ENCODE measurements around the gene SLC25A23. TPM values are rescaled to one million over a fixed set of nuclear protein-coding genes. Genes with fewer than 3 reads are reported as not detected.

The SLC25A23 gene
- total RNA-seq, 1 experiment from 2014 or later: 67.6 TPM

DNA sequence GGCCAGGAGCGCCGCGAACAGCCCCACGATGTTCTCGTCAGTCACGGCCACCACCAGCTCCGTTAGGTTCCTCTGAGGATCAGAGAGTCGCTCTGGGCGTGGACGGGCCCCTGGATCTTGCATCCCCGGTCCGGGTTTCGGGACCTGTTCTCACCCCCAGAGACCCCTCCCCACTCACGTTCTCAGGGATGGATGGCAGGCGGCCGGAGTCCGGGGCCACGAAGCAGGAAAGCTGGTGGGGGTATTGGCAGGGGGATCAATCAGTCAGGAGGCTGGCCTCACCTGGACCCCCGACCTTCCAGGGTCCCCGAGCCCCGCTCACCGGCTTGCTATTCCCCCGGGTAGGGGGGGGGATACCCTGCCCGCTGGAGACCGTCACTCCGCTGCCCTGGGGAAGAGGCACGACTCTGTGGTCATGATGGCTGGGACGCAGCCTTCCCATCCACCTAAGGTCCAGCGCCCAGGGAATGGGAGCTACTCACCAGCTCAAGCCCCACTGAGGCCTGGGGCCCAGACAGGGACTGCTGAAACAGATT is 17.4 kb upstream of the SLC25A23 start:
- Mint-ChIP-seq H3K27me3 (ENCODE audit: unreplicated experiment) (peaks cover 18% of the 10 kb centered on the region), H3K27ac (ENCODE audit: unreplicated experiment) (no peak overlapping the region), H3K9me3 (ENCODE audit: low read depth, unreplicated experiment) (no peaks in the 10 kb centered on the region), H3K4me3 (ENCODE audit: low read depth, unreplicated experiment) (no peak overlapping the region), H3K36me3 (ENCODE audit: insufficient read depth, unreplicated experiment) (peaks cover 5% of the 10 kb centered on the region), H3K4me1 (ENCODE audit: low read depth, unreplicated experiment) (peaks cover 6% of the 10 kb centered on the region)
- TF ChIP-seq, protein P1, sequence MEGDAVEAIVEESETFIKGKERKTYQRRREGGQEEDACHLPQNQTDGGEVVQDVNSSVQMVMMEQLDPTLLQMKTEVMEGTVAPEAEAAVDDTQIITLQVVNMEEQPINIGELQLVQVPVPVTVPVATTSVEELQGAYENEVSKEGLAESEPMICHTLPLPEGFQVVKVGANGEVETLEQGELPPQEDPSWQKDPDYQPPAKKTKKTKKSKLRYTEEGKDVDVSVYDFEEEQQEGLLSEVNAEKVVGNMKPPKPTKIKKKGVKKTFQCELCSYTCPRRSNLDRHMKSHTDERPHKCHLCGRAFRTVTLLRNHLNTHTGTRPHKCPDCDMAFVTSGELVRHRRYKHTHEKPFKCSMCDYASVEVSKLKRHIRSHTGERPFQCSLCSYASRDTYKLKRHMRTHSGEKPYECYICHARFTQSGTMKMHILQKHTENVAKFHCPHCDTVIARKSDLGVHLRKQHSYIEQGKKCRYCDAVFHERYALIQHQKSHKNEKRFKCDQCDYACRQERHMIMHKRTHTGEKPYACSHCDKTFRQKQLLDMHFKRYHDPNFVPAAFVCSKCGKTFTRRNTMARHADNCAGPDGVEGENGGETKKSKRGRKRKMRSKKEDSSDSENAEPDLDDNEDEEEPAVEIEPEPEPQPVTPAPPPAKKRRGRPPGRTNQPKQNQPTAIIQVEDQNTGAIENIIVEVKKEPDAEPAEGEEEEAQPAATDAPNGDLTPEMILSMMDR (IDR thresholded peaks at IDR 0.05; ENCODE audit: unreplicated experiment): no peak
- intact Hi-C loops (cut with micrococcal nuclease; ENCODE audit: unreplicated experiment): no loop called here
- DNase-seq: no peak
- no TSS peak for BruUV-seq (replicated peaks)
- CTCF ChIA-PET: no interaction called here

DNA sequence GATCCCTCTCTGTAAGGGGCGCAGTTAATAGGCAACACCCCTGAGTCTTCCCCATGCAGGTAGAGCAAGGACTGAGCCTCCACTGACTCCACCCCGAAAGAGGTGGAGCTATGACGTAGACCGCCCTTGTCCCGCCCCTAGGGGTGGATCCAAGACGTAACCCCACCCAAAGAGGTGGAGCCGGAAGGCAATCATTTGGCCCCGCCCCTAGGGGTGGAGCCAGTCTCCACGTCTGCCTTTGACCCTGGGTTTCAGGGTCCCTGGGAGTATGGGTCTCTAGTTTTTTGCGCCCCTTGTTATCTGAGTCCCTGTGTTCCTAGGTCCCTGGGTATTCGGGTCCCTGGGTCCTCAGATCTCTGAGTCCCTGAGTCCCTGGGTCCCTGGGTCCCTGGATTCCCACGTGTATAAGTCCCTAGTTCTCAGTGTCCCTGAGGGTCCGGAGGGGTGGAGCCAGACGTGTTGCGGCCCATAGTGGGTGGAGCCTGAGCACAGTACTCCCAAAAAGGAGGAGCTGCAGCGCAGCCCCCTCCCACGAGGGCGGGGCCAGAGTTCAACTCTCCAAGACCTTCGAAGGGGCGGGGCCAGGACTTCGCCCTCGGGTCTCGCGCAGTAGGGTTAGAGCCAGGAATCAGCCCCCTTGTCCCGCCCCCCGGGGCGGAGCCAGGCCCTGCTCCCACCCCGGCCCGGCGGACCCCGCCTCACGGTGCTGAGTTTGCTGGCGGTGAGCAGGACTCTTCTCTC is 16.7 kb upstream of the SLC25A23 start:
- H3K27me3 Mint-ChIP-seq (ENCODE audit: unreplicated experiment): peaks cover 18% of the 10 kb centered on the region
- H3K36me3 Mint-ChIP-seq (ENCODE audit: insufficient read depth, unreplicated experiment): peaks cover 5% of the 10 kb centered on the region
- no peak overlapping the region for H3K4me3 Mint-ChIP-seq (ENCODE audit: low read depth, unreplicated experiment)
- BruUV-seq (replicated peaks): no TSS peak
- no peak overlapping the region for H3K27ac Mint-ChIP-seq (ENCODE audit: unreplicated experiment)
- no peaks in the 10 kb centered on the region for H3K9me3 Mint-ChIP-seq (ENCODE audit: low read depth, unreplicated experiment)
- peaks cover 6% of the 10 kb centered on the region for H3K4me1 Mint-ChIP-seq (ENCODE audit: low read depth, unreplicated experiment)
- DNase-seq: peak; percentile 43
- CTCF ChIA-PET: no interaction called here
- intact Hi-C loops (cut with micrococcal nuclease; ENCODE audit: unreplicated experiment): no loop called here
- TF ChIP-seq, protein P1 (IDR thresholded peaks at IDR 0.05; ENCODE audit: unreplicated experiment): no peak

GRCh38 chr19:6475321-6476108 is 15.9 kb upstream of the SLC25A23 start:
- TF ChIP-seq, protein P1 (IDR thresholded peaks at IDR 0.05; ENCODE audit: unreplicated experiment): no peak
- Mint-ChIP-seq H3K4me1 (ENCODE audit: low read depth, unreplicated experiment) (peaks cover 6% of the 10 kb centered on the region), H3K27me3 (ENCODE audit: unreplicated experiment) (peaks cover 12% of the 10 kb centered on the region), H3K27ac (ENCODE audit: unreplicated experiment) (no peak overlapping the region), H3K36me3 (ENCODE audit: insufficient read depth, unreplicated experiment) (peaks cover 5% of the 10 kb centered on the region), H3K4me3 (ENCODE audit: low read depth, unreplicated experiment) (no peak overlapping the region), H3K9me3 (ENCODE audit: low read depth, unreplicated experiment) (no peaks in the 10 kb centered on the region)
- no TSS peak for BruUV-seq (replicated peaks)
- intact Hi-C loops (cut with micrococcal nuclease; ENCODE audit: unreplicated experiment): no loop called here
- CTCF ChIA-PET: no interaction called here
- no peak for DNase-seq

DNA sequence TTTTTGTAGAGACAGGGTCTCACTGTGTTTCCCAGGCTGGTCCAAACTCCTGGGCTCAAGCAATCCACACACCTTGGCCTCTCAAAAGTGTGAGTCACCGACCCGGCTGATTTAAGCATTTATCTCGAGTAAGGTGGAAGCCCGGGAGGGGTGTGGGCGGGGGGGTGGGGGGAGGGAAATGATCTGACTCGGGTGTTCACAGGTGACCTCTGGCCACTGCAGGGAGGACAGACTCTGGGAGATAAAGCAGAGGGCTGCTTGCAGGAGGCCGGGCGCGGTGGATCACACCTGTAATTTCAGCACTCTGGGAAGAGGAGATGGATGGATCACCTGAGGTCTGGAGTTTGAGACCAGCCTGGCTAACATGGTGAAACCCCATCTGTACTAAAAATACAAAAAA is 14.1 kb upstream of the SLC25A23 start:
- H3K27me3 Mint-ChIP-seq (ENCODE audit: unreplicated experiment): no peaks in the 10 kb centered on the region
- H3K9me3 Mint-ChIP-seq (ENCODE audit: low read depth, unreplicated experiment): no peaks in the 10 kb centered on the region
- BruUV-seq (replicated peaks): no TSS peak
- H3K4me1 Mint-ChIP-seq (ENCODE audit: low read depth, unreplicated experiment): peaks cover 6% of the 10 kb centered on the region
- H3K4me3 Mint-ChIP-seq (ENCODE audit: low read depth, unreplicated experiment): no peak overlapping the region
- DNase-seq: no peak
- CTCF ChIA-PET: no interaction called here
- TF ChIP-seq, protein P1 (IDR thresholded peaks at IDR 0.05; ENCODE audit: unreplicated experiment): no peak
- intact Hi-C loops (cut with micrococcal nuclease; ENCODE audit: unreplicated experiment): no loop called here
- peaks cover 7% of the 10 kb centered on the region for H3K36me3 Mint-ChIP-seq (ENCODE audit: insufficient read depth, unreplicated experiment)
- no peak overlapping the region for H3K27ac Mint-ChIP-seq (ENCODE audit: unreplicated experiment)

Measured in Calu3 (cell line).